ENCODE results near the gene PARP6. TPM values are rescaled to one million over a fixed set of nuclear protein-coding genes. Genes with fewer than 3 reads are reported as not detected.

PARP6 gene
- total and polyA plus RNA-seq, 2 of the 8 experiments (the other 6 are each of a cell fraction or from before 2014, with no cell fraction given) = 39.8 to 45.3 TPM

GRCh38 chr15:72216079-72216478 lies 56.3 kb downstream of the PARP6 start:
- H2BK20ac ChIP-seq (ENCODE audit: low read length) = no peak overlapping the region
- no peak for DNase-seq (ENCODE audit: low read depth in 1 of 2, low spot score in 2 of 2)
- H3K23ac ChIP-seq (ENCODE audit: insufficient read length) = no peak overlapping the region
- H2BK15ac ChIP-seq (ENCODE audit: low read length) = no peak overlapping the region
- no peak overlapping the region for H3K4me2 ChIP-seq (ENCODE audit: insufficient read depth in 1 of 2, low read depth in 2 of 2, low read length in 2 of 2)
- H2BK120ac ChIP-seq (replicated peaks; ENCODE audit: low read depth, low read length) = no peak overlapping the region
- no peak overlapping the region for H3K27ac ChIP-seq (ENCODE audit: low read depth, low read length)
- H3K56ac ChIP-seq (replicated peaks; ENCODE audit: insufficient read length, low read depth, low read length) = no peak overlapping the region
- H2AFZ ChIP-seq (ENCODE audit: low read length) = no peak overlapping the region
- H3K4ac ChIP-seq (replicated peaks; ENCODE audit: insufficient read length, low read depth, low read length) = no peak overlapping the region
- H3K36me3 ChIP-seq (ENCODE audit: control insufficient read depth in 2 of 4, insufficient read depth in 4 of 4, low read length in 3 of 4) = peaks cover 51 to 96% (median 73%) of the 10 kb centered on the region in 4 experiments
- H4K91ac ChIP-seq (replicated peaks; ENCODE audit: insufficient read length, low read length) = no peak overlapping the region
- no peak overlapping the region for H4K5ac ChIP-seq (ENCODE audit: insufficient read length, low read depth, low read length)
- H3K18ac ChIP-seq (ENCODE audit: extremely low read depth, low read length) = no peak overlapping the region
- TF ChIP-seq CTBP2 (IDR thresholded peaks at IDR 0.05; ENCODE audit: borderline replicate concordance, insufficient read depth, insufficient read length, low read length) (no peak), RFX5 (IDR thresholded peaks at IDR 0.05; ENCODE audit: borderline replicate concordance, low read depth, low read length) (no peak), TBP (IDR thresholded peaks at IDR 0.05; ENCODE audit: low read depth, low read length) (no peak), FOSL1 (IDR thresholded peaks at IDR 0.05; ENCODE audit: insufficient read depth, low read depth, low read length) (no peak), CBX5 (IDR thresholded peaks at IDR 0.05; ENCODE audit: low read depth, low read length) (no peak), KDM4A (IDR thresholded peaks at IDR 0.05; ENCODE audit: low read depth, low read length, severe bottlenecking) (no peak), SP2 (IDR thresholded peaks at IDR 0.05; ENCODE audit: low read length) (no peak), RBBP5 (IDR thresholded peaks at IDR 0.05; ENCODE audit: borderline replicate concordance, low read depth, low read length) (no peak), RXRA (IDR thresholded peaks at IDR 0.05; ENCODE audit: insufficient read depth, low read depth, low read length) (no peak), MAFK (IDR thresholded peaks at IDR 0.05; ENCODE audit: low read depth, low read length) (no peak)
- no peak overlapping the region for H3K14ac ChIP-seq (ENCODE audit: insufficient read length)
- 88% methylated on average over 1 of the region's 1 CpG; no CpG with 5 or more reads in 1 of the 2 experiments for WGBS, 2 experiments (ENCODE audit: extremely low coverage in 1 of 2, insufficient coverage in 1 of 2, insufficient read length in 1 of 2, insufficient replicate concordance in 2 of 2, low coverage in 1 of 2, low lambda C conversion rate in 2 of 2, missing lambda C conversion rate in 1 of 2)
- H3K9me3 ChIP-seq (ENCODE audit: insufficient read depth in 2 of 2, low read depth in 1 of 2, low read length in 1 of 2) = no peaks in the 10 kb centered on the region
- H3K27me3 ChIP-seq (replicated peaks in 1 of 4; ENCODE audit: control insufficient read depth in 3 of 4, extremely low read depth in 1 of 4, insufficient read depth in 3 of 4, low read length in 3 of 4) = no peaks in the 10 kb centered on the region
- H3K9ac ChIP-seq (replicated peaks in 1 of 4; ENCODE audit: extremely low read depth in 1 of 4, low read depth in 3 of 4, low read length in 3 of 4) = no peak overlapping the region
- ChIA-PET POLR2A (ENCODE audit: partially characterized antibody) (interaction anchor here (1.2 to 2.0 kb wide), 3 partner anchors 11 to 18 kb away, joined by 3 to 7 read pairs (median 7); partner anchors contain the start of genes GRAMD2A and PKM), CTCF (ENCODE audit: partially characterized antibody) (interaction anchor here (0.6 to 3.8 kb wide), 4 partner anchors 11 to 111 kb away, joined by 3 to 21 read pairs (median 4); no protein-coding TSS in a partner anchor)
- no peak overlapping the region for H2BK5ac ChIP-seq (ENCODE audit: low read depth, low read length)
- FAIRE-seq = no peak
- no peak overlapping the region for H4K8ac ChIP-seq (ENCODE audit: extremely low read depth, insufficient read depth, low read length)
- H3K23me2 ChIP-seq (ENCODE audit: low read depth, low read length) = no peaks in the 10 kb centered on the region
- peaks cover 26 to 36% of the 10 kb centered on the region in 2 experiments for H4K20me1 ChIP-seq (replicated peaks in 1 of 2; ENCODE audit: control insufficient read depth in 1 of 2, insufficient read depth in 2 of 2, low read length in 2 of 2)
- H3K79me1 ChIP-seq (ENCODE audit: low read depth, low read length) = peaks cover 23% of the 10 kb centered on the region
- H3K79me2 ChIP-seq (ENCODE audit: control insufficient read depth in 1 of 2, insufficient read depth in 2 of 2, low read length in 2 of 2) = peaks cover 12 to 26% of the 10 kb centered on the region in 2 experiments
- H3K4me3 ChIP-seq (ENCODE audit: extremely low read depth in 1 of 4, insufficient read depth in 2 of 4, low read depth in 3 of 4, low read length in 4 of 4) = no peak overlapping the region
- H3K4me1 ChIP-seq (replicated peaks in 1 of 4; ENCODE audit: control insufficient read depth in 3 of 4, insufficient read depth in 4 of 4, low read length in 3 of 4) = no peaks in the 10 kb centered on the region
- no peak overlapping the region for H2AK5ac ChIP-seq (ENCODE audit: low read depth, low read length)
- H2BK12ac ChIP-seq (ENCODE audit: low read depth, low read length) = no peak overlapping the region

Data from H1 (cell line).